Pancreas (tissue), 10 donors: ENCODE results near the gene SOX11. TPM values are rescaled to one million over a fixed set of nuclear protein-coding genes. Genes with fewer than 3 reads are reported as not detected.

Source experiments
- ATAC-seq, 4 donors: fragments of 200-7000 bp; cut with Tn5 transposase; one replicate each; pipeline versions ENCODE4 v1.8.0 to v1.9.1; 2020; ENCODE audit warnings: mild to moderate bottlenecking in 4 of 4, moderate library complexity in 4 of 4
- DNase-seq, 6 donors: peaks; one replicate each; pipeline ENCODE4 v3.0.0-alpha.2; 2020
- FAIRE-seq: peaks from 2 replicates; lab custom pipeline; 2012; peaks lifted over from hg19 to GRCh38; lab: Jason Lieb, UNC
- H3K27ac ChIP-seq, 4 donors: fragments of 200-600 bp; sonication (generic); 1 replicate in 3 of 4; 2 replicates in 1 of 4; pipeline versions ENCODE4 v1.5.0 to v1.8.0; 2020
- H3K27me3 ChIP-seq, 4 donors: fragments of 200-600 bp; one replicate each; pipeline ENCODE4 v1.8.0; 2021
- H3K36me3 ChIP-seq, 3 donors: fragments of 200-600 bp; sonication (generic) in 1 of 3; one replicate each; pipeline versions ENCODE4 v1.5.0 to v1.8.0; 2020 to 2021
- H3K4me1 ChIP-seq, 3 donors: fragments of 200-600 bp; one replicate each; pipeline ENCODE4 v1.8.0; 2021
- H3K4me3 ChIP-seq, 4 donors: fragments of 200-600 bp; sonication (generic) in 2 of 4; one replicate each; pipeline versions ENCODE4 v1.5.0 to v1.8.0; 2020 to 2021
- H3K9me3 ChIP-seq, 4 donors: fragments of 200-600 bp; one replicate each; pipeline ENCODE4 v1.8.0; 2021
- WGBS, 2 donors: extraction: QIAGEN DNeasy Blood & Tissue Kit; methylation state at CpG; one replicate each; pipeline ENCODE4 v1.1.7; 2013; 5-methylcytosine and 5-hydroxymethylcytosine counted together
- intact Hi-C, 3 donors: fragments of 100-400 bp; cut with DNase I; formaldehyde crosslinking; loops; one replicate each; pipeline versions ENCODE4 v1.11.1 to v1.14.2; 2022
- polyA plus RNA-seq, 2 donors: library from polyadenylated mRNA; stranded (reverse); fragments of 200-250 nt; gene quantifications; one replicate each; pipeline ENCODE4 v1.2.3, GENCODE V29; 2013
- total RNA-seq, 6 donors: library from RNA; stranded (reverse); fragmentation: NEBNext Ultra II Directional in 4 of 6; extraction: Animal tissue kit (Norgen Biotek cat#: 25700) in 4 of 6; gene quantifications; one replicate each; pipeline versions ENCODE4 v1.2.1 to v1.2.4, GENCODE V29; 2021 to 2023
- TF ChIP-seq, protein P1 (sequence below), 4 donors: fragments of 200-600 bp; sonication (generic) in 3 of 4; IDR thresholded peaks; one replicate each; pipeline versions ENCODE4 v1.5.0 to v1.8.0; 2021; ENCODE audit warnings: antibody characterized with exemption in 4 of 4
- donor health status: healthy with polysubstance abuse.
- donor health status: DM: no; HTN: no; CAD: no; lungs with moderate emphysema.
- donor health status: DM: no; HTN: no; CAD: no.
- donor health status: control.
- donor health status: control.
- donor health status: Bipolar disorder and iron deficiency.
- donor health status: DM: yes; HTN: yes; CAD: no.
- donor health status: DM: no; HTN: no; CAD: no.
- donor health status: DM: no; HTN: no; CAD: no.
- donor health status: DM: yes; HTN: yes; CAD: no.

SOX11 gene
- total and polyA plus RNA-seq, 8 donors, result 0.03 to 0.09 (median 0.04) TPM; not detected in 4

DNA sequence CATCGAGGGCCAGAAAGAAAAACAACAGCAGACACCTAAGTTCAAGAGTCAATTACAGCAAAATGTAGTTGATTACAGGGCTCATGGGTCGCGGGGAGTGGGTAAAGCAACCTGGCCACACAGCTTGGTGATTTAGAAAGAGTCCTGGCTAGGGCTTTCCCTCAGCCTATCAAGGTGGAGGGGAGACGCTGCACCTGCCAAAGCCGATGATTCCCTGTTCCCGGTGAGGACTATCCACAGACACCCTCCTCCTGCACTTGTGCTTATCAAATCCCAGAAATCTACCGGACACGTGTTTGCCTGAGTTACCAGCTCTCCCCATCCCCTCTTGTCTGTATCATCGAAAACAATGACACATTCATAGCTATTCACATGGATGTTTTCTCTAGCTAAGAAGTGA is 7.0 kb upstream of the SOX11 start:
- no peaks in the 10 kb centered on the region for H3K9me3 ChIP-seq
- 25 to 38% methylated on average over 9 of the region's 9 CpGs for WGBS, 2 donors
- peaks cover 0 to 9% (median 0%) of the 10 kb centered on the region in 4 donors for H3K27me3 ChIP-seq
- H3K36me3 ChIP-seq, result no peaks in the 10 kb centered on the region
- DNase-seq (no peak), FAIRE-seq (no peak), ATAC-seq (no peak)
- TF ChIP-seq, protein P1, sequence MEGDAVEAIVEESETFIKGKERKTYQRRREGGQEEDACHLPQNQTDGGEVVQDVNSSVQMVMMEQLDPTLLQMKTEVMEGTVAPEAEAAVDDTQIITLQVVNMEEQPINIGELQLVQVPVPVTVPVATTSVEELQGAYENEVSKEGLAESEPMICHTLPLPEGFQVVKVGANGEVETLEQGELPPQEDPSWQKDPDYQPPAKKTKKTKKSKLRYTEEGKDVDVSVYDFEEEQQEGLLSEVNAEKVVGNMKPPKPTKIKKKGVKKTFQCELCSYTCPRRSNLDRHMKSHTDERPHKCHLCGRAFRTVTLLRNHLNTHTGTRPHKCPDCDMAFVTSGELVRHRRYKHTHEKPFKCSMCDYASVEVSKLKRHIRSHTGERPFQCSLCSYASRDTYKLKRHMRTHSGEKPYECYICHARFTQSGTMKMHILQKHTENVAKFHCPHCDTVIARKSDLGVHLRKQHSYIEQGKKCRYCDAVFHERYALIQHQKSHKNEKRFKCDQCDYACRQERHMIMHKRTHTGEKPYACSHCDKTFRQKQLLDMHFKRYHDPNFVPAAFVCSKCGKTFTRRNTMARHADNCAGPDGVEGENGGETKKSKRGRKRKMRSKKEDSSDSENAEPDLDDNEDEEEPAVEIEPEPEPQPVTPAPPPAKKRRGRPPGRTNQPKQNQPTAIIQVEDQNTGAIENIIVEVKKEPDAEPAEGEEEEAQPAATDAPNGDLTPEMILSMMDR (IDR thresholded peaks at IDR 0.05), result no peak
- intact Hi-C loops, result no loop called here
- H3K27ac ChIP-seq, result no peak overlapping the region
- H3K4me1 ChIP-seq, result no peaks in the 10 kb centered on the region
- no peak overlapping the region for H3K4me3 ChIP-seq

DNA sequence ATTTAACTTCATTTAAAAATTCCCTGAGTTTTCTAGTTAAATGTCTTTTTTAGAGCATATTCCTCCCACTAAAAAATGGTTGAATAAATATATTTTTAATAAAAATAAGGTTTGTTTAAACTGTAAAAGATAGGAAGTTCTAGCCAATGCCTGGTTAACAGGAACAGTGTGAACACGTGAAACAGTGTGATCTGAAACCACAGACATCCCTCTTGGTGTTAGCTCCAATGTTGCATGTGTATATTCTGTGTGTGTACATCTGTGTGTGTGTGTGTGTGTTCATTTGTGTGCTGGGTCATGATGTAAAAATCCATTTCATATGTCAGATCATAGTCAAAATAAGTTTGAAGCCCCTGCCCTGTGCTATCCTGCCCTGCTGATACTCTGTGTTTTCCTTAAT is 6.1 kb upstream of the SOX11 start:
- TF ChIP-seq, protein P1 (IDR thresholded peaks at IDR 0.05), result no peak
- Histone ChIP-seq H3K4me1 (no peaks in the 10 kb centered on the region), H3K4me3 (no peak overlapping the region), H3K36me3 (no peaks in the 10 kb centered on the region), H3K27ac (no peak overlapping the region), H3K27me3 (peaks cover 0 to 14% (median 0%) of the 10 kb centered on the region in 4 donors), H3K9me3 (no peaks in the 10 kb centered on the region)
- ATAC-seq (no peak), DNase-seq (no peak), FAIRE-seq (no peak)
- intact Hi-C loops, result no loop called here
- WGBS, 2 donors, result 52 to 60% methylated on average over 1 of the region's 1 CpG

DNA sequence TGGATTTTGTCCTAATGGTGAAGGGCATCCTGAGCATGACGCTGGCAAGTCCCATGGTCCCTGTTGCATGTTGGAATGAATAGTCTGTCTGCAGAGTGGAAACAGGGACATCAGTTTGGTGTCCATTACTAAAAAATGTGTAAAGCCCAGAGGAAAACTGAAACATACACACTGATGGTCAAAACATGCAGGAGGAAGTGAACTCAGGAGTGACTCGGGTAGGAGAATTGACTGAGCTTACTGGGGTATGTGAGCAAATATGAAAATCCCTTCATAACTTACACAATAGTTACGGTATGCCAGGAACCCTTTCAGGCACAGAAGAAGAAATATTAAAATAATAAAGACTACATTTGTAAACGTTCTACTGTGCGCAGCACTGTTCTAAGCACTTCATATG is 5.6 kb upstream of the SOX11 start:
- Histone ChIP-seq H3K36me3 (no peaks in the 10 kb centered on the region), H3K27ac (no peak overlapping the region), H3K4me1 (no peaks in the 10 kb centered on the region), H3K4me3 (no peak overlapping the region), H3K27me3 (peaks cover 0 to 18% (median 0%) of the 10 kb centered on the region in 4 donors), H3K9me3 (no peaks in the 10 kb centered on the region)
- TF ChIP-seq, protein P1 (IDR thresholded peaks at IDR 0.05), result no peak
- no peak for ATAC-seq
- no peak for DNase-seq
- no peak for FAIRE-seq
- intact Hi-C loops, result no loop called here
- 45 to 58% methylated on average over 5 of the region's 5 CpGs for WGBS, 2 donors

DNA sequence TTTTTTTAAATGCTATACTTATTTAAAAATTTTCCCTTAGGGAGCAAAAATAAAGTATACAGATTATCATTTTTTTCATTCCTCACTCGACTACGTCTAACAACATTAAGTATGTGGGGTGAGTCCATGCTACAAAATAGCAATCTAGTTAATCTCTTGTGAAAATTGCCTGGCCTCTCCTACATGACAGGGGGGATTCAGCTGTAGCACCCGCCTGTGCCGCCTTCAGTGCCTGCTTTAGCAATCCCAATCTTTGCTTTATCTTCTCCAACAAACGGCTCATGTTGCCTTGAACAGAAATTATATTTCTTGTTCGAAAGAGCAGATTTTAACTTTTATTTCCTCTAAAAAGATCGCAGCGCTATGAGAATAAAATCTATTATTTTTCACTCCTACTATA is 2.4 kb upstream of the SOX11 start:
- FAIRE-seq (no peak), ATAC-seq (no peak)
- TF ChIP-seq, protein P1 (IDR thresholded peaks at IDR 0.05), result no peak

DNA sequence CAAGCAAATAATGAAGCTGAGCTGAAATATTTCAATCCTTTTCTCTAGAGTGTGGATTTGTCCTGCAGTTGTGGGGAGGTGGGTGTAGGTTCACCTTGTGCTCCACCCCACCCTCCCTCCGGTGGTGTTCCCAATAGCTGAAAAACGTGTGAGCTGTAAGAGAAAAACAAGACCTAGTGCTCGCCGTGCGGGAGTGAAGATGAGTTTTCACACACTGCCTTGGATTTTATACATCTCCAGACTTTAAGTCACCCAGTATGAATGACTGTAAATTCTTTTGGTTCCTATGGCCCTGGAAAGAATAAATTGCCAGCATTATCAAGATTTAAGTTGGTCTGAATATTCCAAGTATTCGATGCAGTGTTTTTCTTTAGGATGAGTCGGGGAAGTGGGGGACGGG is 1.9 kb upstream of the SOX11 start:
- intact Hi-C loops, result no loop called here
- FAIRE-seq (no peak), DNase-seq (no peak), ATAC-seq (no peak)
- Histone ChIP-seq H3K4me1 (peaks cover 0 to 6% (median 4%) of the 10 kb centered on the region in 3 donors), H3K9me3 (no peaks in the 10 kb centered on the region), H3K36me3 (no peaks in the 10 kb centered on the region), H3K4me3 (no peak overlapping the region), H3K27me3 (peaks cover 0 to 51% (median 15%) of the 10 kb centered on the region in 4 donors), H3K27ac (no peak overlapping the region)
- TF ChIP-seq, protein P1 (IDR thresholded peaks at IDR 0.05), result no peak
- WGBS, 2 donors, result 40 to 48% methylated on average over 8 of the region's 8 CpGs

More for the DNA sequence above, 2.4 kb upstream of the SOX11 start:
- intact Hi-C loops, result no loop called here
- WGBS, 2 donors, result 67 to 71% methylated on average over 8 of the region's 8 CpGs
- H3K27me3 ChIP-seq, result peaks cover 0 to 46% (median 10%) of the 10 kb centered on the region in 4 donors
- H3K4me1 ChIP-seq, result peaks cover 0 to 6% (median 4%) of the 10 kb centered on the region in 3 donors
- no peak overlapping the region for H3K4me3 ChIP-seq
- no peak for DNase-seq
- H3K36me3 ChIP-seq, result no peaks in the 10 kb centered on the region
- H3K9me3 ChIP-seq, result no peaks in the 10 kb centered on the region
- H3K27ac ChIP-seq, result no peak overlapping the region
